ENCODE data around the gene AGFG2.

Gene AGFG2

DNA sequence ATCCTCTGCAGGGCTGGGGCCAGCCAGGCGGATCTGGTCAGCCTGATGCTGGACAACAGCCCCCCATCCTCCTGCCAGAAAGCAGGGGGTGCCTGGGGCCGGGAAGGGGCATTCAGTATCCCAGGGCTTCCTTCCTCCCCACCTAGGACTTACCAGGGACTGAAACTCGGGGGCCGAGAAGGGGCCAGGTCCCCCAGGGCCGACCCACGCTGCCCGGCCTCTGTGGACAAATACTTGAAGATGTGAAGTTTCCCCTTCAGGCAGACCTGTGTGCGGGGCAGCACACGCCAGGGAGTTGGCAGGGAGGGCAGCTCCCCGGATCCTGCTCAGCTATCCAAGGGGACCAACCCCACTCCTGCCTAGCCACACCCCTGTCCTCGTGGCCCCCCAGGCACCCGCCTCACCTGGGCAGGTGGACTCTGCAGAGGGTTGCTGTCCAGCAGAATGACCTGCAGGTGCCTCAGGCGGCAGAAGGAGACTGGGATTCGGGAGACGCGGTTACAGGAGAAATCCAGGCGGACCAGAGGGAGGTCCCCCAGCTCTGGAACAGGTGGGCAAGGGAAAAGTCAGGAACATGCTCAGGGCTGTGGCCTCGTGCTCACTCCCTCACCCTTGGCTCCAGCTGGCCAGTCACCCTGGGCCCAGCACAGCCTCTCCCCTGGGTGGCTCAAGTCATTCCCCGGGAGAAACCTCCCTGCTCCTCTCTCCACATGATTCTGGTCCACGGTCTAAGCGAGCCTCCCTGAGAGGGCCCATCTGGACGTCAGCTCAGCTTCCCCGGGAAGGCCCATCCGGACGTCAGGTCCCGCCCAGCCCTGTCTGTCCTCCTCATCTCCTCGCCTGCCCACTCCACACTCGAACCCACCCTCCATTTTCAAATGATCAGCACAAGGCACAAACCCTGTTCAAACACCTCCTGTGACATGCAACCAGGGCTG lies 39.5 kb downstream of the AGFG2 start:
- H3K27ac Mint-ChIP-seq = no peak overlapping the region
- H3K27me3 Mint-ChIP-seq = no peaks in the 10 kb centered on the region
- no peak overlapping the region for H3K4me3 Mint-ChIP-seq
- no peaks in the 10 kb centered on the region for H3K9me3 Mint-ChIP-seq
- H3K4me1 Mint-ChIP-seq (ENCODE audit: low read depth) = peaks cover 15% of the 10 kb centered on the region
- H3K36me3 Mint-ChIP-seq (ENCODE audit: low read depth) = peaks cover 16% of the 10 kb centered on the region

- Mint-ChIP-seq H3K4me3 (no peak overlapping the region), H3K27ac (no peak overlapping the region), H3K4me1 (ENCODE audit: low read depth) (peaks cover 28% of the 10 kb centered on the region), H3K36me3 (ENCODE audit: low read depth) (peaks cover 9% of the 10 kb centered on the region), H3K27me3 (no peaks in the 10 kb centered on the region), H3K9me3 (no peaks in the 10 kb centered on the region)
Measured at GRCh38 chr7:100580466-100581283, 41.7 kb downstream of the AGFG2 start.

DNA sequence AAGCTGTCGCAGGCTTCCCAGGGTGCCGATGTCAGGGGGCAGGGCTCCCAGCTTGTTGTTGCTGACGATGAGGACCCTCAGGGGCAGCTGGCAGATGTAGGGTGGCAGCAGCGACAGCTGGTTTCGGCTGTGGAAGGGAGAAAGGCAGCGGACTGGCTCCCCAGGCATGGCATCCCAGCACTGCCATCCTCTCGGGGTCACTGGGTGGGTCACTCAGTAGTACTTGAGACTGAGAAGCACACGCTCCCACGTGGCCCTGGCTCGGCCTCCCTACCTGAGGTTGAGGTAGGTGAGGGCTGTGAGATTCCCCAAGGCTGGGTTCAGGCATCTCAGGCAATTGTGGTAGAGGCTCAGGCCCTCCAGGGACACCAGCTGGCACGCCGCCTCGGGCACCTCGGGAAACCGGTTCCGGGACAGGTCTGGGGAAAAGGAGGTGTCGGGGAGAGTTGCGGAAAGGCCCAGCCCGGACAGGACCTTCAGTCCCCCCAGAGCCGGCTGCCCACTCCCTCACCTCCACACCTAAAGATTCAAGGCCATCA lies 43.1 kb downstream of the AGFG2 start:
- peak overlapping the region; percentile 98 for H3K27ac Mint-ChIP-seq
- H3K4me3 Mint-ChIP-seq = peak overlapping the region; percentile 92
- peaks cover 4% of the 10 kb centered on the region for H3K36me3 Mint-ChIP-seq (ENCODE audit: low read depth)
- H3K27me3 Mint-ChIP-seq = no peaks in the 10 kb centered on the region
- H3K4me1 Mint-ChIP-seq (ENCODE audit: low read depth) = peaks cover 35% of the 10 kb centered on the region
- H3K9me3 Mint-ChIP-seq = no peaks in the 10 kb centered on the region

GRCh38 chr7:100582650-100583049 lies 43.6 kb downstream of the AGFG2 start:
- H3K9me3 Mint-ChIP-seq = no peaks in the 10 kb centered on the region
- peak overlapping the region; percentile 92 for H3K4me3 Mint-ChIP-seq
- H3K4me1 Mint-ChIP-seq (ENCODE audit: low read depth) = peaks cover 35% of the 10 kb centered on the region
- peaks cover 4% of the 10 kb centered on the region for H3K36me3 Mint-ChIP-seq (ENCODE audit: low read depth)
- peak overlapping the region; percentile 98 for H3K27ac Mint-ChIP-seq
- H3K27me3 Mint-ChIP-seq = no peaks in the 10 kb centered on the region

GRCh38 chr7:100583132-100584053 lies 44.4 kb downstream of the AGFG2 start:
- Mint-ChIP-seq H3K4me3 (peak overlapping the region; percentile 92), H3K27me3 (no peaks in the 10 kb centered on the region), H3K36me3 (ENCODE audit: low read depth) (peaks cover 4% of the 10 kb centered on the region), H3K9me3 (no peaks in the 10 kb centered on the region), H3K27ac (peak overlapping the region; percentile 98), H3K4me1 (ENCODE audit: low read depth) (peaks cover 37% of the 10 kb centered on the region)

DNA sequence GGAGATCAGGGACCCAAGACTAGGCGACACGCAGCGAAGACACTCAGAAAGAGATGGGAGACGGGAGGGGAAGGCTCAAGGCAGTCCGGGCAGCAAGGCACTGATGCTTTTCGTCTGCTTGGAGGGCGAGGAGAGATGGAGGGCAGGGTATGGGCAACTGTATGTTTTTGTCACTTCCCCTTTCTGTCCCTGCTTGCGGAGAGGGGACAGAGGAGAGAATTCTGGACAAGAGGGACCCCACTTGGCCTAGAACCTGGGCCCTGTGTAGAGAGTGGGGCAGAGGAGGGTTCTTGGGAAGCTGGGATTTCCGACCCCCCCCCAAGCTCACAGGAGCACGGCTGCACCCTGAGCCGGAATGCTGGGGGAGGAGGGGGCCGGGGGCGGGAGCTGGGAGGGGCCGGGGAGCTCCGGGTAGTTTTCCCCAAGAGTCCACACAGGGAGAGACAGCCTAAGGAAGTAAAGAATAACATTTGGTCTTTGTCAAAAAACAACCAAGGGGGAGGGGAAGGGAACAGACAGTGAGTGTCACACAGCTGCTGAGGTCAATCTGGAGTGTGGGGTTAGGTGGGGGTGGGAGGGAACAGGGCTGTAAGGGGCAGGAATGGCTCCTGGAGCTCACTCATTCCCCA lies 45.2 kb downstream of the AGFG2 start:
- Mint-ChIP-seq H3K27ac (peak overlapping the region; percentile 98), H3K36me3 (ENCODE audit: low read depth) (peaks cover 4% of the 10 kb centered on the region), H3K9me3 (no peaks in the 10 kb centered on the region), H3K27me3 (no peaks in the 10 kb centered on the region), H3K4me1 (ENCODE audit: low read depth) (peaks cover 38% of the 10 kb centered on the region), H3K4me3 (peak overlapping the region; percentile 92)

DNA sequence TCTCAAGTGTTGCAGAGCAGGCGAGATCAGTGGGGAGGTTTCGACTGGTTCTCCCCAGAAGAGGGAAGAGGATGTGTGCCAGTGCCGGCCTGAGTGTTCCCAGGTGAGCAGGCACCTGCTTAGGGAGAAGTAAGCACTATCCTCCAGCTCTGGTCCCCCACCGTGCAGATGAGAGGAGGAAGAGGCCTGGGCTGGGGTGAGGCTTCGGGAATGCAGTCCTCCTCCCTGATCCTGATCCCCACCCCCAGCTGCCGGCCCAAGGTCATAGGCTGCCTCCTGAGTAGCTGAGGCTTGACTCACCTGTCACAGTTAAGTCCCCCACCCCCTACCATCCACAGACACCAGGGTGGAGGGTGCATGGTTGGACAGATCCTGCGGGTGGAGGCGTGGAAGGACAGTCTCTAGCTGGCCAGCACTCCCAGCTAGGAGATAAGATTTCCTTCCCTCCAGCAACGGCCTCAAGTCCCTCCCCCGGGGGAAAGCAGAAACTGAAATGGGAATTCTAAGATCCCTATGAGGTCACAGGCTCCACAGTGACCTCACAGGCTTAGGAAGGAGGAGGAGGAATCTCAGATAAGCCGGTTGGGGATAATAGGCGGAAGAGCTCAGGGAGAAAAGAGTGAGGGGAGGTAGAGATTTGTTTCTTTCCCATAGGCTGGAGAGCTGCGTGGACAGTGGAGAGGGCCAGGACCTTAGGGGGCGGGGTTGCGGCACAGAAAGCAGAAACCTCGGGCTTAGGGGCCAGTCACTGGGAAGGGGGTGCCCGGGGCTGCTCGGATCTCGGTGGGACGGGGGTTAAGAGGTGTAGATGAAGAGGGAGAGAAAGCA lies 45.9 kb downstream of the AGFG2 start:
- peaks cover 4% of the 10 kb centered on the region for H3K36me3 Mint-ChIP-seq (ENCODE audit: low read depth)
- H3K27me3 Mint-ChIP-seq = no peaks in the 10 kb centered on the region
- peak overlapping the region; percentile 98 for H3K27ac Mint-ChIP-seq
- peak overlapping the region; percentile 92 for H3K4me3 Mint-ChIP-seq
- H3K9me3 Mint-ChIP-seq = no peaks in the 10 kb centered on the region
- H3K4me1 Mint-ChIP-seq (ENCODE audit: low read depth) = peaks cover 38% of the 10 kb centered on the region

DNA sequence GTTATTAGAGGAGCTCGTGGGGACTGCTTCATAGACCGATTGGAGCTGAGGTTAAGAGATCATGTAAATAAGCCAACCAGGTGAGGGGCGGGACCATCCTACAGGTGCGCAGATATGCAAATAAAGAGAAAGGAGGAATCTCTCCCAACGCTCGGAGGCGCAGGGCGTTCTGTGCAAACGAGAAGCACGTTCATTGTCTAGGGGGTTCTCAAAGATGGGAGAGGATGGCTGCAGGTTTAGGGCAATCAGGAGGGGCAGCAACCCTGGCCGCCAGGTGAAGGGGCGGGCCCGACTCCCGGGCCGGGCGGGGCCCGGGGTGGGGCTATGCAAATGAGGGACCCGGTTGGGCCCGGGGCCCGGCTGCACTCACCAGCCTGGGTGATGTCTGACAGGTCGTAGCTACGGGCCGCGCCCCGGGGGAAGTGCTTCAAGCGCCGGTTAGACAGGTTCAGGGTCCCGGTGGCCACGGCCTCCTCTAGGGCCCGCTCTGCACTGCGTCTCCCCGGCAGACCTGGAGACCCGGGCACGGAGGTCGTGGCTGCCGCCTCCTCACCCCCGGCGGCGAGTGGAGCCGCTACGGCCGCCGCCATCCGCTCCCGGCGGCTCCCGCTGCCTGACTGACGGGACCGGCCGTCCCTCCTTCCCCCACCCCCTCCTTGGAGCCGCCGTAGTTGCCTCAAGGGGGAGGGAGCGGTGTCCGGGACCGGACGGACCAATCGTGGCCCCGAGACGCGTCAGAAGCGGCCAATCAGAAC lies 46.7 kb downstream of the AGFG2 start, which contains the start of gene LRCH4:
TSS of gene LRCH4 (minus strand) at position 619 of the 755 bp plus-strand sequence. CDS start at position 590, 29 bp downstream.
- Mint-ChIP-seq H3K4me3 (peak within 1 kb of the TSS; percentile 92), H3K27ac (peak within 1 kb of the TSS; percentile 98), H3K36me3 (ENCODE audit: low read depth) (peaks cover 4% of the 10 kb centered on the region), H3K9me3 (no peaks in the 10 kb centered on the region), H3K4me1 (ENCODE audit: low read depth) (peaks cover 38% of the 10 kb centered on the region), H3K27me3 (peaks cover 4% of the 10 kb centered on the region)

DNA sequence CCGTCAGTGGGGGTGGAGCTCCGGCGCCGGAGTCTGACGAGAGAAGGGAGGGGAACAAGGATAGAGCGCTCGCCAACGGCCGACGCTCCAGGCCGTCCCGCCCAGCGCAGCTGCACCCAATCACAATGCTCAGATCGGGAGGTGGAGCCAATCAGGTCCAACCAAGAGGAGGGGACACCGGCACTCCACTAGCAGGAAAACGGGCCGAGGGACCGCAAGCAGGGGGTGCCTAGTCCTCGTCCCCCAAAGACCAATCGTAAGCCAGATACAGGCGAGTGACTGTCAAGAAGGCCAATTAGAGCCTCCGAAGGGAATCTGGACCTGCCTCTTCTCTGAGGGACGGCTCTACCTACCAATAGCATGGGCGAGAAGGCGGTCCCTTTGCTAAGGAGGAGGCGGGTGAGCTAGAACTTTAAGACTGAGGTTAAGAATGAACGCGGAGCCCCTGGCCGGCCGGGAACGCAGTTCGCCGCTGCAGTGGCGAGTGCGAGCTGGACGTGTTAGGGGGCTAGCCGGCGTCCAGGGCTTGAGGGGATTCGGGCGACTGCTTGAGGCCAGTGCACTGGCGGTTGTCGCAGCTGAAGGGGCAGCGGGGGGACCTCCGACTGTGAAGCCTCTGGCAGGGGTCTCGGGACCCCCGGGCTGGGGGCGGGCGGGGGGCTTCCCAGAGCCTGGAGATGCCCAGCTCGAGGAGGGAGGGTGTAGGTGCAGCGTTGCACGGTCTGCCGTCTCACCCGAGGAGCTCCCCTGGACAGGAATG lies 47.4 kb downstream of the AGFG2 start, which contains the start of gene FBXO24:
TSS of gene FBXO24 (plus strand) at position 63 of the 760 bp plus-strand sequence. CDS start at position 361, 298 bp downstream.
- Mint-ChIP-seq H3K27me3 (peaks cover 4% of the 10 kb centered on the region), H3K27ac (peak within 1 kb of the TSS; percentile 98), H3K4me1 (ENCODE audit: low read depth) (peaks cover 38% of the 10 kb centered on the region), H3K9me3 (no peaks in the 10 kb centered on the region), H3K4me3 (peak within 1 kb of the TSS; percentile 92), H3K36me3 (ENCODE audit: low read depth) (no peaks in the 10 kb centered on the region)

GRCh38 chr7:100588438-100588837 lies 49.4 kb downstream of the AGFG2 start:
- peaks cover 4% of the 10 kb centered on the region for H3K27me3 Mint-ChIP-seq
- H3K4me1 Mint-ChIP-seq (ENCODE audit: low read depth) = peaks cover 24% of the 10 kb centered on the region
- H3K27ac Mint-ChIP-seq = peak overlapping the region; percentile 5
- H3K36me3 Mint-ChIP-seq (ENCODE audit: low read depth) = no peaks in the 10 kb centered on the region
- peak overlapping the region; percentile 38 for H3K4me3 Mint-ChIP-seq
- H3K9me3 Mint-ChIP-seq = no peaks in the 10 kb centered on the region

DNA sequence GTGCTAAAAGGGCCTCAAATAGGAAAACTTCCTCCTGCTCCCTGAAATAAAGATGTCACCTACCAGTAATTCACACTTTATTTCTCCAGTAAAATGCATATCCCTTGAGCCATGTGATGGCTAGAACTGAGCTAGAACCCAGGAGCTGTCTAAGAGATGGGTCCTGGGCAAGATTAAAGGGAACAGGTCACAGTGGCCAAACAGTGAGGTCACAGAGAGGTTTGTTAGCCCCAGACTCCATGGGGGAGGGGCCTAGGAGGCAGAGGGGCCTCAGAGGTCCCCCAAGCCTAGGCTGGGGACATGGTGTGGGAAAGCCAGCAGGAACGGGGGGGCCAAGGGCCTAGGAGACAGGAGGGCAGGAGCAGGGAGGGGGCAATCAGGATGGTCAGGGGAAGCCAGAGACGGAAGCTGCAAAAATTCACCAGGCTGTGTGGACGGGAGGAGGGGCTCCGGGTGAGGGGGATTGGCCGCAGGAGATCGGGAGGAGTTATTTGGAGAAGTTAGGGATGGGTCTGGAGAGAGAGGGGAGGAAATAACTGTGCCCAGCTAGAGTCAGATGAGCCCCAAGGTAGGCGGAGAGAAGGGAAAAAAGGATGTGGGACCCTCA lies 50.4 kb downstream of the AGFG2 start:
- Mint-ChIP-seq H3K27me3 (peaks cover 4% of the 10 kb centered on the region), H3K36me3 (ENCODE audit: low read depth) (no peaks in the 10 kb centered on the region), H3K9me3 (no peaks in the 10 kb centered on the region), H3K4me1 (ENCODE audit: low read depth) (peaks cover 17% of the 10 kb centered on the region), H3K27ac (no peak overlapping the region), H3K4me3 (no peak overlapping the region)

All from stimulated activated naive CD8-positive, alpha-beta T cell treated with anti-CD3 and anti-CD28 coated beads, Interleukin-15, Interleukin-2, amounts not matched to agents 100 ng/mL and 50 ng/mL, for 24 hours (primary cell).